Common myeloid progenitor, CD34-positive (primary cell): ENCODE data around the gene FLT3LG.

Experiments used
- CTCF ChIA-PET: fragments of 350-600 bp; sonication (Branson Sonifier 250); formaldehyde crosslinking; loops from one replicate; lab custom pipeline; 2021; ENCODE audit warnings: antibody characterized with exemption; lab: Charles Lee
- POLR2A ChIA-PET: fragments of 350-600 bp; sonication (Branson Sonifier 250); formaldehyde crosslinking; loops from one replicate; lab custom pipeline; 2021; ENCODE audit warnings: antibody characterized with exemption; lab: Charles Lee
- DNase-seq, 3 donors: peaks; one replicate each; pipeline versions ENCODE4 v3.0.0 to v3.0.0-alpha.2; 2013
- H3K27ac ChIP-seq, 2 experiments: 1 replicate in 1 of 2; 2 replicates in 1 of 2; pipeline ENCODE4 v1.7.0; 2013; ENCODE audit warnings: inconsistent platforms in 2 of 2, low read length in 2 of 2, mild to moderate bottlenecking in 2 of 2, low read depth in 1 of 2, moderate library complexity in 1 of 2; ENCODE audit not compliant: severe bottlenecking in 2 of 2, insufficient read depth in 1 of 2, poor library complexity in 1 of 2
- H3K27me3 ChIP-seq, 5 experiments: replicated peaks in 2 of 5; 1 replicate in 3 of 5; 2 replicates in 2 of 5; pipeline versions ENCODE4 v1.6.1 to v1.7.0; 2013; ENCODE audit warnings: low read length in 4 of 5, mild to moderate bottlenecking in 2 of 5, moderate library complexity in 2 of 5, inconsistent platforms in 1 of 5; ENCODE audit not compliant: insufficient read depth in 5 of 5, control insufficient read depth in 4 of 5
- H3K36me3 ChIP-seq, 4 experiments: 1 replicate in 2 of 4; 2 replicates in 2 of 4; pipeline versions ENCODE4 v1.6.1 to v1.7.0; 2013; ENCODE audit warnings: low read length in 3 of 4, control low read depth in 1 of 4, mild to moderate bottlenecking in 1 of 4; ENCODE audit not compliant: control insufficient read depth in 4 of 4, insufficient read depth in 4 of 4
- H3K4me1 ChIP-seq, 4 experiments: 1 replicate in 3 of 4; 2 replicates in 1 of 4; pipeline versions ENCODE4 v1.6.1 to v1.7.1; 2013; ENCODE audit warnings: low read length in 3 of 4, mild to moderate bottlenecking in 3 of 4, control low read depth in 1 of 4, inconsistent platforms in 1 of 4, moderate library complexity in 1 of 4; ENCODE audit not compliant: control insufficient read depth in 4 of 4, insufficient read depth in 4 of 4; ENCODE audit errors: control extremely low read depth in 1 of 4
- H3K4me3 ChIP-seq, 7 experiments: 1 replicate in 4 of 7; 2 replicates in 3 of 7; pipeline versions ENCODE4 v1.5.1 to v1.7.0; 2013; ENCODE audit warnings: mild to moderate bottlenecking in 7 of 7, low read length in 6 of 7, moderate library complexity in 6 of 7, inconsistent platforms in 2 of 7, low read depth in 2 of 7, control low read depth in 1 of 7; ENCODE audit not compliant: insufficient read depth in 4 of 7, control insufficient read depth in 1 of 7; ENCODE audit errors: extremely low read depth in 1 of 7
- H3K9me3 ChIP-seq, 5 experiments: 1 replicate in 4 of 5; 2 replicates in 1 of 5; pipeline versions ENCODE4 v1.6.1 to v1.7.1; 2013; ENCODE audit warnings: low read length in 4 of 5, mild to moderate bottlenecking in 2 of 5, inconsistent platforms in 1 of 5, low read depth in 1 of 5, moderate library complexity in 1 of 5; ENCODE audit not compliant: control insufficient read depth in 4 of 5, insufficient read depth in 2 of 5; ENCODE audit errors: control extremely low read depth in 1 of 5
- WGBS: methylation state at CpG from one replicate; pipeline ENCODE4 v1.1.5; 2013; ENCODE audit not compliant: insufficient coverage; 5-methylcytosine and 5-hydroxymethylcytosine counted together

FLT3LG gene

GRCh38 chr19:49520705-49521319, 46.8 kb downstream of the FLT3LG start:
- Histone ChIP-seq H3K9me3 (no peaks in the 10 kb centered on the region), H3K4me1 (peaks cover 0 to 13% (median 4%) of the 10 kb centered on the region in 4 experiments), H3K27ac (no peak overlapping the region), H3K36me3 (peaks cover 0 to 2% (median 0%) of the 10 kb centered on the region in 4 experiments), H3K4me3 (no peak overlapping the region), H3K27me3 (no peaks in the 10 kb centered on the region)
- CTCF ChIA-PET = interaction anchor here (0.8 to 0.9 kb wide), 2 partner anchors 15 to 42 kb away, joined by 3 to 4 read pairs; no protein-coding TSS in a partner anchor
- POLR2A ChIA-PET = no interaction called here
- no peak for DNase-seq
- WGBS = 92% methylated on average over 12 of the region's 13 CpGs

DNA sequence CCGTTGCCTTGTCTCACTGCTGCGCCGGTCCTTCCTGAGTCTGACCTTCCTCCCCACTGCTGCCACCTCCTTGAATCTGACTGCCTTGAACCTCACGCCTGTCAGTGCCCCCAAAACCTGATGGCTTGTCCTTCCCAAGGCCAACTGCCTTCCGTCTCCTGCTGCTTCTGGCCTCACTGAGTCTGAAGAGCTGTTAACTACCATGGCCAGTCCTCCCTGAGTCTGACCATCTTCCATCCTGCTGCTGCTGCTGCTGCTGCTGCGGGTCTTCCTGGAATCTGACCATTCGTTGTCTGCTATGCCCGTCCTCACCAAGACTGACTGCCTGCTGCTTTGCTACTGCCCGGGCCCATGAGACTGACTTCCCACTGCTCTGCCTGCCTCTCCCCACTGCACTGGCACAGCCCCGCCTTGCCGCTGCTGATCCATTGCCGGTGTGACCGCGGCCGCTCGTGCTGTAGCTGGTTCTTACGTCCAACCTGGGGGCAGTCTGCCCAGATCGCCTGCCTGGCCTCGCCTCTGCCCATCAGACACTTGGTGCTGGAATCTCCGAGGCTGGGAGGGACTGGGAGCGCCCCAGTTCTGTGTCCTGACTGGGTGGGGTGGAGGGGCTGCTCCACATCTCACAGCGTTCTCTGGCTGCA, 50.9 kb downstream of the FLT3LG start:
- no peak overlapping the region for H3K4me3 ChIP-seq

DNA sequence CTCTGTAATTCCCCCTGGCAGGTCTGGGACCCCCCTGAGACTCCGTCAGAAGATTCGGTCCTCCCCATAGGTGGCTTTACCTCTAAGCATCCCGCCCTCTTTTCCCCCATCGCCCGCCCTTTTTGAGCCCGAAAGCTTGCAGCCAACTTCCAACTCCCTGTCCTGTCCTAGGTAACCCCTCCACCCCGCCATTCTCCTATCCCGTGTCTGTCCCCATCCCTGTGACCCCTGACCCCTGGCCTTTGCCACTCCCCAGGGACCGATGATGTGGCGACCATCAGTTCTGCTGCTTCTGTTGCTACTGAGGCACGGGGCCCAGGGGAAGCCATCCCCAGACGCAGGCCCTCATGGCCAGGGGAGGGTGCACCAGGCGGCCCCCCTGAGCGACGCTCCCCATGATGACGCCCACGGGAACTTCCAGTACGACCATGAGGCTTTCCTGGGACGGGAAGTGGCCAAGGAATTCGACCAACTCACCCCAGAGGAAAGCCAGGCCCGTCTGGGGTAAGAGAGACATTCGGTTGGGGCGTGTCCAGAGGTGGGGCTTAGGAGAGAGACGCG, 54.3 kb downstream of the FLT3LG start:
- H3K36me3 ChIP-seq = no peaks in the 10 kb centered on the region
- H3K9me3 ChIP-seq = no peaks in the 10 kb centered on the region
- H3K27me3 ChIP-seq = peaks cover 0 to 31% (median 0%) of the 10 kb centered on the region in 5 experiments
- no peak overlapping the region for H3K27ac ChIP-seq
- 73% methylated on average over 21 of the region's 25 CpGs for WGBS
- peaks cover 0 to 15% (median 13%) of the 10 kb centered on the region in 4 experiments for H3K4me1 ChIP-seq
- POLR2A ChIA-PET = interaction anchor here (0.6 to 1.0 kb wide), 2 partner anchors 121 to 292 kb away, joined by 3 read pairs; no protein-coding TSS in a partner anchor
- H3K4me3 ChIP-seq = peak overlapping the region in 4 of 7 experiments; percentile 17 to 60 (median 44)
- no peak for DNase-seq
- CTCF ChIA-PET = interaction anchor here (1.0 to 1.9 kb wide), 4 partner anchors 12 to 25 kb away, joined by 3 to 8 read pairs (median 5); no protein-coding TSS in a partner anchor

More for the DNA sequence above, 50.9 kb downstream of the FLT3LG start:
- no peaks in the 10 kb centered on the region for H3K9me3 ChIP-seq
- 97% methylated on average over 21 of the region's 22 CpGs for WGBS
- H3K4me1 ChIP-seq = peaks cover 0 to 10% (median 8%) of the 10 kb centered on the region in 4 experiments
- no peak overlapping the region for H3K27ac ChIP-seq
- H3K36me3 ChIP-seq = peaks cover 0 to 2% (median 0%) of the 10 kb centered on the region in 4 experiments
- POLR2A ChIA-PET = no interaction called here
- CTCF ChIA-PET = interaction anchor here (1.7 kb wide), 1 partner anchor 18 kb away, joined by 4 read pairs; no protein-coding TSS in a partner anchor
- no peak for DNase-seq
- peaks cover 0 to 15% (median 0%) of the 10 kb centered on the region in 5 experiments for H3K27me3 ChIP-seq

DNA sequence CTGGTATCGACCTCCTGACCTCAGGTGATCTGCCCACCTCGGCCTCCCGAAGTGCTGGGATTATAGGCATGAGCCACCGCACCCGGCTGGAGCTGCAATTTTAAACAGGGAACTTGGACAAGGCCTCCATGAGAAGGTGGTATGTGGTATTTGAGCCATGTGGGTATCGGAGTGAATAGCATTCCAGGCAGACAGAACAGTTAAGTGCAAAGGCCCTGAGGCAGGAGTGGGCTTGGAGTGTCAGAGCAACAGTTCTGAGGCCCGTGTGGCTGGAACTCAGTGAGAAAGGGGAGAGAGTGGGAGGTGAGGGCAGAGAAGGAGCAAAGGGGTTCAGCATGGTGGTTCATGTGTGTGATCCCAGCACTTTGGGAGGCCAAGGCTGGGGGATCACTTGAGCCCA, 56.7 kb downstream of the FLT3LG start:
- Histone ChIP-seq H3K27ac (no peak overlapping the region), H3K9me3 (no peaks in the 10 kb centered on the region), H3K4me1 (peaks cover 5 to 39% (median 37%) of the 10 kb centered on the region in 4 experiments), H3K36me3 (no peaks in the 10 kb centered on the region), H3K4me3 (no peak overlapping the region), H3K27me3 (peaks cover 0 to 33% (median 0%) of the 10 kb centered on the region in 5 experiments)
- WGBS = 96% methylated on average over 7 of the region's 7 CpGs
- POLR2A ChIA-PET = no interaction called here
- CTCF ChIA-PET = interaction anchor here (1.3 kb wide), 1 partner anchor 24 kb away, joined by 4 read pairs; no protein-coding TSS in a partner anchor
- DNase-seq = no peak

- Histone ChIP-seq H3K27me3 (peaks cover 0 to 28% (median 5%) of the 10 kb centered on the region in 5 experiments), H3K4me1 (peaks cover 5 to 42% (median 41%) of the 10 kb centered on the region in 4 experiments), H3K9me3 (no peaks in the 10 kb centered on the region), H3K36me3 (no peaks in the 10 kb centered on the region), H3K27ac (no peak overlapping the region), H3K4me3 (peak overlapping the region; percentile 15 to 71 (median 60))
- peak; percentile 59 to 75 (median 66) for DNase-seq
- WGBS = under 1% methylated on average over 61 of the region's 87 CpGs
- ChIA-PET CTCF (interaction anchor here (1.5 to 6.7 kb wide), 6 partner anchors 14 to 31 kb away, joined by 4 to 48 read pairs (median 6); no protein-coding TSS in a partner anchor), POLR2A (interaction anchor here (0.6 kb wide), 1 partner anchor 56 kb away, joined by 4 read pairs; no protein-coding TSS in a partner anchor)
Observed at GRCh38 chr19:49533551-49534488, 59.8 kb downstream of the FLT3LG start.
